Measurements from ENCODE around the gene MYOM3. TPM values are rescaled to one million over a fixed set of nuclear protein-coding genes. Genes with fewer than 3 reads are reported as not detected.

MYOM3 gene
- total RNA-seq, 1 donor from 2014 or later = 0.42 TPM

DNA sequence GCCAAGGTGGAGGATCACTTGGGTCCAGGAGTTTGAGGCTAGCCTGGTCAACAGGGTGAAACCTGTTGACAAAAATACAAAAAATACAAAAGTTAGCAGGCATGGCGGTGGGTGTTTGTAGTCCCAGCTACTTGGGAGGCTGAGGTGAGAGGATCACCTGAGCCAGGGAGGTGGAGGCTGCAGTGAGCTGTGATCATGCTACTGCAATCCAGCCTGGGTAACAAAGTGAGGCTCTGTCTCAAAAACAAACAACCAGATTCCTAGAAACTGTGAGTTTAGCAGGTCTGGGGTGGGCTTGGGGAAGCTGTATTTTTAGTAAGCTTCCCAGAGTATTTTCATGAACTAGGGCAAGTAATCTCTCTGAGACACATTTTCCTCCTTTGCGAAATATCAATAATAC is 5.2 kb upstream of the MYOM3 start:
- no peak for DNase-seq (ENCODE audit: low spot score)

DNA sequence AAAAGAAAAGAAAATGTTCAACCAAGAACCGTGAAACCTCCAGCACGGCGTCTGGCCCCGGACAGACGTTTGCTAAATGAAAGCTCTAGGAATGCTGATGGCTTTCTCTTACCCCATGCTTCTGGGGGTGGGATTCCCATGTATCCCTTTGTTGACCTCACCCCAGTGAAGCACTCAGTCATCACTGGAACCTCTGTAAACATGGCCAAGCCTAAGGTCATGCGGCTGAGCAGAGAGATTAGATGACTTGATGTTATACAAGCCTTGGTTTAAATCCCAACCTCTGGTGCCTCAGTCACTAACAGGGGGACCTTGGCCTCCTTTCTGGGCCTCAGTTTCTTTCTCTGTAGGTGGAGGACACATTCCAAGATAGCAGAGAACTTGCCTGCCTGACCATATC is 2.8 kb upstream of the MYOM3 start:
- no peak for DNase-seq (ENCODE audit: low spot score)

DNA sequence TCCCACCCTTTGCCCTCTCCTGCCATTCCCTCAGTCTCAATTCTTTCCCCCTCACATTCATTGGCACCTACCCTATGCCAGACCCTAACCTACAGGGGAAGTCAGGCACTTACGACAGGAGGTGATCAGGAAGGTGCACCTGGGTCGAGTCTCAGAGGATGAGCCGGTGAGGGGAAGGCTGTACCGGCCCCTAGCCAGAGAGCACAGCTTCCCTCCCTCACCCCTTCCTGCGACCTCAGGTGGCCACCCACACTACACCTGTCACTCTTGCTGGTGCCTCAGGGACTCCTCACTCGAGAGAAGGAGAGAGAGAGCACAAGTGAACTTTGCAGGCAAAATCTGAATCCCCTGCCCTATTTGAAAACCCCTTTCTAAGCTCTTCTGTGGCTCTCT is 1.7 kb upstream of the MYOM3 start:
- DNase-seq (ENCODE audit: low spot score) = no peak

DNA sequence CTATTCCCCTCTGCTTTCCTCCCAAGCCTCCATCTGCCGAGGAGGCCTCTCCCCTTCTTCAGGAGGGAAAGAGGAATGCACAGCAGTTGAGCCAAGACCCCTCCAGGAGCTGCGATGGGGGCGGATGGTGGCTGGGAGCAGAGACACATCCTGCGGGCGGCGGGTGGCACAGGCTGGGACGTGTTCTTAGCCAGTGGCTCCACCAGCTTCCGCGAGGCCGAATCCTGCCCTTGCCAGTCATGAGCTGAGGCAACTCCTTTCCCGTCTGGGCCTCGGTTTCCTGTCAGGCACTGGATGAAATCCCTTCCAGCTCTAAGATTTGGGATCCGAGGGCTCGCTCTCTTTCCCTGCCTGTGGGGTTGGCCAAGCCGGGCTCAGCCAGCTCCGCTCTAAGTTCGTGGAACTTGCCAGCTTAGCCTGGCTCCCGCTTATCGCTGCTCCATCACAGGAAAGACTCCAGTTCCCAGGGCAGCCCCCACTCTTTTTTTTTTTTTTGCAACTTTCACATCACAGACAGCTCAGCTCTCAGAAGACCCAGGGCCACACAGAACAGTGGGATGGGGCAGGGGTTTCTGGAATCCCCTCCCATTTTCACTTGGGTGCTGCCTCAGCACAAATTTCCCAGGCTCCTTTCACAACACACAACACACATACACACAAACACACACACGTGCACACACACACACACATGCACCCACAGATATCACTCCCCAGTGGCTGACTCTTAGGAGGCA is 506 bp downstream of the MYOM3 start:
- DNase-seq (ENCODE audit: low spot score) = no peak

DNA sequence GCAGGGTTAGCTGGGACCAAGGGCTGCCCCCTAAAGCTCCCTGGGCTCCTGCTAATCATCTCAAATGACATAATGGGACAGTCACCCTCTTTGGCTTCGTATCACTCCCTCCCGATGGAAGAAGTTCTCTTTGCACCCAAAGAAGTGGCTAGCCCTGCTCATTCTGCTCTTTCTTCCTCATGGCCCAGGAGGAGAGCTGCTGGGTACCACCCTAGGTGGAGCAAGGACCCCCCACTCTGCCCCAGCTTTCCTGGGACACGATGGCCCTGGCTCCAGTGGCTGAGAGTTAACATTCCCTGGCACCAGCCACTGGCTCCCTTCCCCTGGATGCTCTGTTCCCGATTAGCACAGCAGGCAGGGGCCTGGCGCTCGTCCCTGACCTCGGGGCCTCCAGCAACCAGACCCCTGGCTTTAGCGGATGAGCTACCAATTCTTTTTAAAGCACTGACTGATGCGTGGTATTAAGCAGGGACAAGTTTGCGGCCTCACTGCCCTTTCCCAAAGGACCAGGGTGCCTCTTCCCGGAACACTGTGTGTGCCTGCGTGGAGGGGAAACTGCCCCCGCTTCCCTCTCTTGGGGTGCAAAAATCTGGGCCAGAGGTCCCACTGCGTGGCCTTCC is 1.2 kb downstream of the MYOM3 start:
- no peak for DNase-seq (ENCODE audit: low spot score)

DNA sequence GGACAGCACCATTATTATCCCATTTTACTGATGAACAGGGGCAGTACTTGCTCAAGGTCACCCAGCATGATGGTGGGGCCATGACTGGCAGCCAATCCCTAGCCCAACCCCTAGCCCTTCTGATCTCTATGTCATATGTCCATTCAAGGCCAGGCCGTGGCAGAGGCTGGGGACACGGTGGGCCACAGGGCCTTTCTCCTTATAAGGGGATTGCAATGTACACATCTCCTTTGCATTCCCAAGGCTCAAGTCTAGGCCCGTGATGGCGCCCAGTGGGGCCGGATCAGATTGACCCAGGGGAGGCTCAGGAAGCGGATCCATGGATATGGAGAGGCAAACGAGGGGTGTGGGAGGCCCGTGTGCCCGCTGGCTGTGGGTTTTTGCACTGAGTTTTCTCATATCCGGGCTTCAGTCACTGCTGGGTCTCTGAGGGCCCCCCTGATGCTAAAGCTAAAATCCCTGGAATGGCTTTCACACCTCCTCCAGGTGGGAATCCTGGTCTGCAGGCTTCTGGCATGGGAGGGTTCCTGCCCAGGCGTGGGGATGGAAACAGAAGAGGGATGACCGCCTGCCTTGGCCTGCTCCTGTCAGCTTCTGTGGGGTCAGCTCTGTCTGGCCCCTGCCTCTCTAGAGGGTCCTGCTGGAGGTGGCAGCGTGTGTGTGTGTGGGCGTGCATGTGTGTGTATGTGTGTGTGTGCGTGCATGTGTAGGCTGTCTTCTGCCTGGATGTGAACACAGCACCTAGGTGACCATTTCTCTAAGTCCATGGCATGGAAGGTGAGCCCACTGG is 2.1 kb downstream of the MYOM3 start:
- DNase-seq (ENCODE audit: low spot score) = no peak

DNA sequence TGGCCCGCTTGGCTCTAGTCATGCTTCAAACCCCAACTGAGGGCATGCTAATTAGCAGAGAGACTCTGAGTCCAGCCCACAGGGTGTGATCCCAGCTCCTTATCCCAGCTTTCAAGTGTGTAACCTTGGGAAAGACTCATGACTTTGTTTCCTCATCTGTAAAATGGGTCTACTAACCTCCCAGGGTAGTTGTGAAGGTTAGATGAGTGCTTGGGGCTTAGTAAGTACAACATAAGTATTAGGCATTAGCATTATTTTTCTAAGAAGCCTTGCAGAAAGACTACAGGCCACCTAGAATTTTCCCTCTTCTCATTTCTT is 2.8 kb downstream of the MYOM3 start:
- no peak for DNase-seq (ENCODE audit: low spot score)

DNA sequence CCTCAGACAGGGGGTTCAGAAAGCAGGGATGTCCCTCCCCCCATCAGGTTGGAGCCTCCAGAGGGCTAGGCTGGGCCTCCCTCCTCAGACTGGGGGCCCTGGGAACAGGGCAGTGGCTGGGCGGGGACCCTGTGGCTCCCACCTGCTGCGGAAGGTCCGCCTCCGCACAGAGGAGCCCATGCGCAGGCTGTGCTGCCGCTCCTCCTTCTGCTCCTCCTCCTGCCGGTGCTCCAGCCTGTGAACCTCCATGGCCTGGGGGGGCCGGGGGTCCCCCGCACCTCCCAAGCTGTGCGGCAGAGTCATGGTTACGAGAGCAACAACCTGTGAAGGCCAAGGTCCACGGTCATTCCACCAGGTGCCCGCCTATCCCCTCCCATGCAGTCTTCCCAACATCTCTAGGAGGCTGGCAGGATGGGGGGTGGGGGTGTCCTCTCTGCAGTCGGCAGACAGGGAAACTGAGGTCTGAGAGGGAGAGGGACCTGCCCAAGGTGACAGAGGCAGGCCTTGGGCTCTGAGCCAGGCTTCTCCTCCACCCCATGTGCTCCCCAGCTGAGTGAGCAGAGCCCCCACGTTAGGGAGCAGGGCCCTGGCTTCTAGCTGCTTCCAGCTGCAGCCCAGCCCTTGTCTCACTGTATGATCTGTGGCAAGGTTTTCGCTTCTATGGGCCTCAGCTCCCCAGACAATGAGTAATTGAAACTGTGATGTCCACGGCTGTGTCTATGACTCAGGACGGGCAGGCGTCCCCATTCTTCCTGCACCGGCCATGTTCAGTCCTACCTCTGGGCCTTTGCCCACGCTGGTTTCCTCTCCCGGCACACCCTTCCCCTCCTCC is 3.4 kb downstream of the MYOM3 start:
- DNase-seq (ENCODE audit: low spot score) = no peak

DNA sequence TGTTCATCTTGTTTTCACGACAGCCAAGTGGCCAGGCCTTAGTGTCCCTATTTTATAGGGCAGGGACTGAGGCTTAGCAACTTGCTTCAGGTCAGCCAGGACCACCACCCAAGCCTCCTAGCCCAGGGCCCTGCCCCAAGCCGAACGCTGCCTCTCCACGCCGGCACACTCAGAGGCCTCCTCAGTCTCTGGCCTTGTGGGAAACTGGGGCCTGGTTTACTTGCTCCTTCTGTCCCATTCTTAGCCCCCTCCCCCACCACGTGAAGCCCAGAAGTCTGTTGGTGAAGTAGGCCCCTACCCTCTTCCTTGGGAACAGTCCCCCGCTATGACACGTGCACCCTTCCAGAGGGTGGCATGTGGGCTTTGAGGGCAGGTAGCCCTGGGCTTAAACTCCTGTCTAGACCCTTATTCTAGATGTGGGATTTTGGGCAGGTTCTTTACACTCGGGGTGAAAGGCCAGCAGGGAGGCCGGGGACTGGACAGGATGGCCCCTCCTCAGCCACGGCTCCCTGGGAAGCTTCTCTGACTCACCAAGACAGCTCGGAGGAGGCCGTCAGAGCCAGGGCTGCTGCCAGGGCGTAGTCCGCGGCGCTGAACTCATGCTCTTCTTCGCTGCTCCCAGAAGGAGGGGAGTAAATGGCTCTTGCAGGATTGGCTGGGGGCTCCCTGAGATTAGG is 4.3 kb downstream of the MYOM3 start:
- no peak for DNase-seq (ENCODE audit: low spot score)

DNA sequence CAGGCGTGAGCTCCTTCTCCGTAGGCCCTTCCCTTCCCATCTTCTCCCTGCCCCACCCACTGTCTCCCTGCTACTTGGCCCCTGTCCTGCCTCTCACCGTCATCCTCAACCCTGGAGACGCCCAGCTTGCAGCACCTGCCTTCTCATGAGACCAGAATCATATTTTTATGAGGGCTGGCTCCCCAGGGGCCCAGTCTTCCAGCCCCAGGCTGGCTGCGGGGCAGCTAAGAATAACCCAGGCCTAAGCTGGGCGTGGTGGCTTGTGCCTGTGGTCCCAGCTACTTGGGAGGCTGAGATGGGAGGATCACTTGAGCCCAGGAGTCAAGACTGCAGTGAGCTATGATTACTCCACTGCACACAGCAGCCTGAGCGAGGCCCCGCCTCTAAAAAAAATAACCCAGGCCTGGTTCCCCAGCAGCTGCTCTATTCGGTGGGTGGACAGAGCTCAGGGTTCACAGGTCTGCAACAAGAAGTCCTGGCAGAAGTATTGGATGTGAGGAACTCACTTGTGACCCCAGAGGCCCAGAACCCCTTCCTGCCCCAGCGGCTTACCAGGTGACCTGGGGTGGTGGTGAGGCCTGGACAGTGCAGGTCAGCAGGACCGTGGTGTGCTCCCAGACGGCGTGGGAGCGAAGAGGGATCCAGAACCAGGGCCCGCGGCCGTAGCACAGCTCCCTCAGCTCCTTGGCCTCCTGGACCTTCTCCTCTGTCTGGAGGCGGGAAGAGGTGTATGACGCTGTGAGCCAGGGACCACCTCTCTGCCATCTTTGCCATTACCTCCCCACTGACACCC is 6.4 kb downstream of the MYOM3 start:
- no peak for DNase-seq (ENCODE audit: low spot score)

DNA sequence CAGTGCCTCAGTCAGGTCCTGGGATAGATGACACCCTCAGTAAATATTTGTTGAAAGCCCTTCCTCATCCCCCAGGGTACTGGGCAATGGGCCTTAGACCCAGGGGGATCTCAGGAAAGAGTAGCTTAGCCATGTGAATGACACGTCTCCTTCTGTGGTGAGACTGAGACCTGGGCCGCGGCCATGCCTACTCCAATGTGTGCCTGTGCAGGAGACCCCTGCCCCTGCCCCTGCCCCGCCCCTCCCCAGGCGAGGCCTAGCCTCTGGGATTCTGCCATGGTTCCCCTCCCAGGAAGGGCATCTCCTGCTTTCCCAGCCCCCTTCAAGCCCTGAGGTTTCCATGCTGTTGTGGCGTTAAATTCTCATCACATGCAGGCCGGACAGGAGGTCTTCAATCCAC is 7.1 kb downstream of the MYOM3 start:
- no peak for DNase-seq (ENCODE audit: low spot score)

DNA sequence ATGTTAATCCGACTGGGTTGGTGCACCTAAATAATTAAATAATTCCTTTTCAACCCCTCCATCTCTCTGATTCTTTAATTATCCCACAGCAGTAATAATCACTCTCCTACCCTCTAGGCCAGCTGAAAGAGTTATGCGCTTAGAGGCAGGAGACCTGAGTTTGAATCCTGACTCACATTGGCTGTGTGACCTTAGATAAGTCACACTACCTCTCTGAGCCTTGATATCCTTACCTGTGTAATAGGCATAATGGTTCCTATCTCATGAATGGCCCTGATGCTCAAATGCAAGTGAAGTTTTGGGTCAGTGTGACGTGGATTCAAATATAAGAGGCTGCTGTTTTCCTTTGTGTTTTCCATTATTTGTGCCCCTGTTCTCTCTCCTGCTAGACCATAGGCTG is 8.1 kb downstream of the MYOM3 start:
- DNase-seq (ENCODE audit: low spot score) = no peak

DNA sequence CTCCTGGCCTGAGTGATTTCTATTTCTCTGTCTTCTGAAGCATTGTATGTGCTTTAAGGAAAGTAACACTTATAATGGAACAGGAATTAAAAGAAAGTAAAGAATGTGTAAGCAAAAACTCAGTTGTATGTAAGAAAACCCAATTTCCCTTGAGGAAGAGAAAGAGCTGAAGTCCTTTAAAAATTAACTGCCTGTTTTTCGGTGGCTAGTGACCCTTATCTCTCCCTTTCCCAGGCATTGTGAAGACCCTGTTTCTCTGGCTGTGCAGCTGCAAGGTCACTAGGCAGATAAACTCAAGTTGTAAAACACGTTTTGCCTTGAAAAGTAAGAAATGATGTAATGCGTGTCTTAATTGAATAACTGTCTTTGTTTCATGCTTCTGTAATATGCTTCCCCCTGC is 8.5 kb downstream of the MYOM3 start:
- DNase-seq (ENCODE audit: low spot score) = no peak

DNA sequence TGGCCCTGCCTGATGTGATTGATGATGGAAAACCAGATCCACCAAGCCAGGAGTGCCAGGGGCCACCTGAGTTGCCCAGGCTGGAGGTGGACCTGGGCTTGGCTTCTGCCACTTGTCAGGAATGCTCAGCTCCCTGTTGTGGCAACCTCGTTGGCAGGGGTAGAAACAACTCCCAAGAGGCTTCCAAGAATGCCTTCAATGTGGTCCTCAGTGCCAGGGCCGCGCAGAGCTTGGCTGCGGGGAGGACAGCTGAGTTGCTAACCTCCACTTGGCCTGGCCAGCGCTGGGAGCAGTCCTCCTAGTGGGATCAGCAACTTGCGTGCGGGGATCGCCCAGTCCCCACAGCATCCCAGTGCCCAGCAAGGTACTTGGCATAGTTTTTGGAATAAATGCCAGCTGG is 9.0 kb downstream of the MYOM3 start:
- no peak for DNase-seq (ENCODE audit: low spot score)

DNA sequence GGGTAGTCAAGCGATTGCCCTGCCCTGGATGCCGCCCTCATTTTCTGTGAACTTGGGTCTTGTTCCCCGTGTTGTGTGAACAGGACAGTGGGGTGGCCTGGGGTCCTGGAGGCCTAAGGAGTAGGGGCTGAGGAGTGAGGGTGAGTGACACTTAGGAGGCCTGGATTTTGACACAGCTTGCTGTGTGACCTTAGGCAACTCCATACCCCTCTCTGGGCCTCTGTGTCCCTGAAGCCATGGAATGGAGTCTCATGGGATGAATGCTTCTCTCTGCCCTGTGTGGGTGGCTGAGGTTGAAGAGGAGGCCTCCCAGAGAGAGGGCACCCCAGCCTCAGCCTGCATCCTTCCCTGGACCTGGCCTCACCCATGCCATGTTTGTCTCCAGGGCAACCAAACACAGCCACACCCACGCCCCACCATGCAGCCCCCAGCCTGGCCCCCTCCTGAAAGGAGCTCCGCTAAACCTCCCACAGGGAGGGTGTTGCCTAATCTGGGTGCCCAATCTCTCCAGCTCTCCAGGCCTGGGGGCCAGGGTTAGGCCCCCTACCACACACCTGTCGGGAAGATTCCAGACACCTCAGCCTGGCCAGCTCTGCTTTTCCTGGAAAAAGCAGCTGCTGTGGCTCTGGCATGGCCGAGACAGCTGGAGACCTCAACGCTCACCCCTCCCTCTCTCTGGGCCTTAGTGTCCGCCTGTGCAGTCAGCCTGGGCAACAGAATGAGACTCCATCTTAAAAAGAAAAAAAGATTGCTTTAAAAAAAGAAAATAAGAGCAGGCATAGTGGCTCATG is 9.9 kb downstream of the MYOM3 start:
- no peak for DNase-seq (ENCODE audit: low spot score)

DNA sequence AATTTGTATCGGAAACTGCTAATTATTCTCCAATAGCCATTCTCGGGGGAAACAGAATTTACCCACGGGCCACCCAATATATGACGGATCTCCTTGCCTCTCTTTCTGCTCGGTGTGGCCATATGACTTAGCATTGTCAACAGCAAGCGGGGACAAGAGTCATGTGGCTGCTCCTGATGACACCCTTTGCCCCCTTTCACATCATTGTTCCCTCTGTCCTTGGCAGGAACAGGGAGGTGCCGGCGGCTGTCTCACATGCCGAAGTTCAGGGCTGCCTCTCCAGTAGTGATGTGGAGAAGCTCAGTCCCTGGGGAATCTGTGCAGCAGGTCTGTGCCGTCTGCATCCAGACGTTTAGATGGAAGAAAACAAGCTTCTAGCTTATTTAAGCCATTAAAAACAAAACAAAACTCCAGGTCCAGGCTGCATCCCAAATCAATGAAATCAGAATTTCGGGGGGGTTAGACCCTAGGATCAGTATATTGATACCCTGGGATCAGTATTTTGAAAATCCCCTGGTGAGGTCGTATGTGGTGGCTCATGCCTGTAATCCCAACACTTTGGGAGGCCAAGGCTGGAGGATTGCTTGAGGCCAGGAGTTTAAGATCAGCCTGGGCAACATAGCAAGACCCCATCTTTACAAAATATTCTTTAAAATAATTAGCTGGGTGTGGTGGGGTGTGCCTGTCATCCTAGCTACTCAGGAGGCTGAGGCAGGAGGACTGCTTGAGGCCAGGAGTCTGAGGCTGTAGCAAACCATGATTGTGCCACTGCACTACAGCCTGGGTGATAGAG is 10.8 kb downstream of the MYOM3 start:
- DNase-seq (ENCODE audit: low spot score) = no peak

DNA sequence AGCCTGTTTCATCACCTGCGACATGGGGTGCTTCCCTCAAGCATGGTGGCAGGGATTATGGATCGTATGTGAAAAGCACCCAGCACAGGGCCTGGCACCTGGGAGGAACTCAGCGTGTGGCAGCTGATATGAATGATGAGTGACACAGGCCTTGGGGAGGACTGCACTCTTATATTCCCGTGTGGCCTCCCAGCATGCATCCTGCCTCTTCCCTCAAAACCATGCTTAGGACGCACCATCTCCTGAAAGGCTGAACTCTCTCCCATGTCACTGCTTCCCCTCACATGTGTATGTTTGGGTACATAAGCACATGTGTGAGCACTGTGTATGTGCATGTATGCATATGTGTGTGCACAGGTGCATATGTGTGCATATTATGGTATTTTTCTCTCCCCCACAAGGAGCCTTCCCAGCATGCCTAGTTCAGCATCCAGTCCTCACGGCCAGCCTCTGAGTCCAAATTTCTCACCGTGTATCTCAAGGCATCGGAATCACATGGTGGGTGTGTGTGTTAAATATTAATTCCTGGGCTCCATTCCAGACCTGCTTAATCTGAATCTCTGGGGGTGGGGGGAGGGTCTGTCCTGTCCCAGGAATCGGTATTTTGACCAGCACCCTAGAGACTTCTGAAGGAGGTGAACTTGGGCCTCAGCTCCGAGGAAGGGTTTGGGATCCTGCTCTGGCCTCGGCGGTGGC is 12.8 kb downstream of the MYOM3 start:
- no peak for DNase-seq (ENCODE audit: low spot score)

DNA sequence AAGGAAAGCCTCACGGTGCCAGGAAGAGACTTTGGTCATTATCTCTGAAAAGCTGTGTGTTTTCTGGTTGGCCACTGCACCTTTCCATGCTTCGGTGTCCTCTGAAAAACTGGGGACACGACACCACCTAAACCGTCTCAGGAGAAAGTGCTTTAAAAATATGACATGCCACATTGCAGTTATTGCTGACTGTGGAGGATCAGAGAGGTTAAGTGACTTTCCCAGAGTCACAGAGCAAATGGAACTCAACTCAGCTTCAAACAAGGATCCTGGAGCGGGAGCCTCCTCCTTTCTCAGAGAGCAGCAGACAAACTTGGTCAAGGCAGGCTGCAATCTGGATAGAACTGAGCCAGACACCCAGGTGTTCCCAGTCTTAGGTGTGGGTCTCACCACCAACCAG is 13.8 kb downstream of the MYOM3 start:
- no peak for DNase-seq (ENCODE audit: low spot score)
